Endothelial cell of umbilical vein (primary cell): Measurements from ENCODE around the gene FUBP3. TPM values are rescaled to one million over a fixed set of nuclear protein-coding genes. Genes with fewer than 3 reads are reported as not detected.
A peak's percentile ranks its signal among the peaks of the same experiment; 100 is the strongest.

ENCODE experiments used
- BruUV-seq: library from RNA; stranded (reverse); fragments of 400-500 nt; replicated peaks from 2 replicates; lab custom pipeline; 2021; lab: Mats Ljungman, UMichigan
- CTCF ChIA-PET: fragments of 300-600, 350-600 bp; sonication (Branson Sonifier 250); formaldehyde crosslinking; loops from one replicate; lab custom pipeline; 2021; ENCODE audit warnings: antibody characterized with exemption, inconsistent platforms; lab: Charles Lee
- POLR2A ChIA-PET: fragments of 300-600, 350-600 bp; sonication (Branson Sonifier 250); formaldehyde crosslinking; loops from one replicate; lab custom pipeline; 2021; ENCODE audit warnings: antibody characterized with exemption, inconsistent platforms; lab: Charles Lee
- DNase-seq: peaks from one replicate; pipeline ENCODE4 v3.0.0-alpha.2; 2011; ENCODE audit warnings: low read depth, low spot score
- FAIRE-seq: peaks from 2 replicates; lab custom pipeline; 2011; peaks lifted over from hg19 to GRCh38; lab: Jason Lieb, UNC
- H2AFZ ChIP-seq: 2 replicates; pipeline ENCODE4 v1.6.0; 2012; ENCODE audit warnings: low read depth, low read length, control low read depth, inconsistent platforms
- H3K27ac ChIP-seq: 2 replicates; pipeline ENCODE4 v1.5.1; 2011; ENCODE audit warnings: low read depth, mild to moderate bottlenecking, control low read depth, low read length, moderate library complexity; ENCODE audit not compliant: insufficient read depth
- H3K27me3 ChIP-seq, 2 experiments: 2 replicates each; pipeline versions ENCODE4 v1.6.0 to v1.6.1; 2011; ENCODE audit warnings: low read length in 2 of 2, mixed read lengths in 1 of 2; ENCODE audit not compliant: control insufficient read depth in 2 of 2, insufficient read depth in 2 of 2
- H3K36me3 ChIP-seq, 2 experiments: 2 replicates in 1 of 2; 3 replicates in 1 of 2; pipeline ENCODE4 v1.5.1; 2011; ENCODE audit warnings: low read length in 2 of 2, mild to moderate bottlenecking in 1 of 2, moderate library complexity in 1 of 2; ENCODE audit not compliant: control insufficient read depth in 2 of 2, insufficient read depth in 2 of 2; ENCODE audit errors: extremely low read depth in 1 of 2
- H3K4me1 ChIP-seq: 3 replicates; pipeline ENCODE4 v1.5.1; 2011; ENCODE audit warnings: mild to moderate bottlenecking, low read length; ENCODE audit not compliant: control insufficient read depth, insufficient read depth; ENCODE audit errors: extremely low read depth
- H3K4me2 ChIP-seq: 2 replicates; pipeline ENCODE4 v1.6.1; 2011; ENCODE audit warnings: low read length, control low read depth, mixed read lengths; ENCODE audit not compliant: insufficient read depth
- H3K4me3 ChIP-seq, 3 experiments: fragments of 200-600 bp in 1 of 3; sonication (generic), shearing (Covaris generic) in 1 of 3; replicated peaks in 1 of 3; 2 replicates each; pipeline ENCODE4 v1.5.1; 2011 to 2016; ENCODE audit warnings: control low read depth in 3 of 3, low read length in 3 of 3, mild to moderate bottlenecking in 2 of 3, inconsistent platforms in 1 of 3, low read depth in 1 of 3, moderate library complexity in 1 of 3; ENCODE audit not compliant: insufficient read depth in 1 of 3
- H3K79me2 ChIP-seq: 2 replicates; pipeline ENCODE4 v1.6.0; 2012; ENCODE audit warnings: low read length, inconsistent platforms; ENCODE audit not compliant: control insufficient read depth, insufficient read depth
- H3K9ac ChIP-seq: replicated peaks from 2 replicates; pipeline ENCODE3; 2011; ENCODE audit warnings: low read length, control low read depth; ENCODE audit not compliant: insufficient read depth; ENCODE audit errors: extremely low read depth
- H3K9me1 ChIP-seq: replicated peaks from 3 replicates; pipeline ENCODE4 v1.6.0; 2011; ENCODE audit warnings: mild to moderate bottlenecking, low read length; ENCODE audit not compliant: control insufficient read depth, insufficient read depth; ENCODE audit errors: extremely low read depth
- H3K9me3 ChIP-seq: replicated peaks from 2 replicates; pipeline ENCODE4 v1.5.1; 2012; ENCODE audit warnings: low read length, inconsistent platforms; ENCODE audit not compliant: control insufficient read depth, insufficient read depth
- H4K20me1 ChIP-seq: replicated peaks from 2 replicates; pipeline ENCODE3; 2011; ENCODE audit warnings: mild to moderate bottlenecking, low read length; ENCODE audit not compliant: control insufficient read depth, insufficient read depth; ENCODE audit errors: extremely low read depth
- EZH2 ChIP-seq: IDR thresholded peaks from 2 replicates; pipeline ENCODE4 v1.6.1; 2012; ENCODE audit warnings: borderline replicate concordance, low read depth, mild to moderate bottlenecking, moderate library complexity, low read length, inconsistent platforms; ENCODE audit not compliant: severe bottlenecking
- FOS ChIP-seq: IDR thresholded peaks from 2 replicates; pipeline ENCODE4 v1.6.1; 2011; ENCODE audit warnings: mild to moderate bottlenecking, low read length, moderate library complexity, borderline replicate concordance; ENCODE audit not compliant: insufficient read depth
- GATA2 ChIP-seq: IDR thresholded peaks from 2 replicates; pipeline ENCODE4 v1.7.0; 2011; ENCODE audit warnings: low read depth, mild to moderate bottlenecking, moderate library complexity, mixed read lengths, low read length; ENCODE audit not compliant: insufficient read length, insufficient read depth
- JUN ChIP-seq: IDR thresholded peaks from 2 replicates; pipeline ENCODE4 v1.6.1; 2011; ENCODE audit warnings: borderline replicate concordance, low read depth; ENCODE audit not compliant: insufficient read length, insufficient read depth
- MYC ChIP-seq: IDR thresholded peaks from one replicate; pipeline ENCODE4 v1.6.1; 2011; ENCODE audit warnings: mild to moderate bottlenecking, low read depth, low read length
- dilution Hi-C: fragments of 300-500 bp; cut with MboI; formaldehyde crosslinking; loops from one replicate; pipeline ENCODE4 v1.15.0; 2019; ENCODE audit warnings: low sequenced_read_pairs; ENCODE audit not compliant: extremely low pct_ligation_motif_present
- intact Hi-C: fragments of 100-400 bp; cut with micrococcal nuclease; formaldehyde crosslinking; loops from one replicate; pipeline ENCODE4 v1.10.0; 2022
- polyA plus RNA-seq, 4 experiments: library from polyadenylated mRNA; depleted of rRNA in 3 of 4; stranded (reverse) in 3 of 4; unstranded in 1 of 4; fragments of >200 nt; gene quantifications; 2 replicates each; pipeline versions ENCODE4 v1.2.1 to v1.2.3, GENCODE V29; 2011 to 2012; ENCODE audit warnings: missing spikeins in 1 of 4
- total RNA-seq: library from RNA; stranded (reverse); gene quantifications from 2 replicates; pipeline ENCODE4 v1.2.3, GENCODE V29; 2021

Gene FUBP3
- total and polyA plus RNA-seq, 2 donors (not counting 3 experiments of a cell fraction or from before 2014, with no cell fraction given), result 19.4 to 50.9 TPM

- Histone ChIP-seq H4K20me1 (no peaks in the 10 kb centered on the region), H3K9ac (no peak overlapping the region), H3K79me2 (no peaks in the 10 kb centered on the region), H2AFZ (no peak overlapping the region), H3K4me3 (no peak overlapping the region), H3K36me3 (no peaks in the 10 kb centered on the region), H3K4me2 (peak overlapping the region; percentile 17), H3K9me3 (no peaks in the 10 kb centered on the region), H3K4me1 (peaks cover 7% of the 10 kb centered on the region), H3K27me3 (peaks cover 32 to 38% of the 10 kb centered on the region in 2 experiments), H3K27ac (no peak overlapping the region), H3K9me1 (no peaks in the 10 kb centered on the region)
- DNase-seq, result peak; percentile 42
- no peak for FAIRE-seq
- no TSS peak for BruUV-seq
- intact Hi-C loops, result no loop called here
- TF ChIP-seq JUN (no peak), EZH2 (no peak), GATA2 (peak; percentile 49), MYC (no peak), FOS (no peak)
- dilution Hi-C loops, result no loop called here
- ChIA-PET POLR2A (no interaction called here), CTCF (interaction anchor here (1.7 kb wide), 1 partner anchor 9 kb away, joined by 4 read pairs; no protein-coding TSS in a partner anchor)
Measured at GRCh38 chr9:130537346-130538050, 41.9 kb upstream of the FUBP3 start.
